ENCODE data around the gene GPC3.

The GPC3 gene

GRCh38 chrX:133781174-133781573 lies 204.2 kb downstream of the GPC3 start:
- Histone ChIP-seq H3K79me2 (ENCODE audit: insufficient read depth, low read length) (no peaks in the 10 kb centered on the region), H3K9ac (ENCODE audit: low read length) (no peak overlapping the region), H2AFZ (ENCODE audit: low read length) (no peak overlapping the region), H4K20me1 (ENCODE audit: insufficient read depth, low read length) (no peaks in the 10 kb centered on the region), H3K4me2 (ENCODE audit: low read length) (no peak overlapping the region), H3K9me2 (ENCODE audit: low read depth, low read length) (no peaks in the 10 kb centered on the region), H3F3A (ENCODE audit: insufficient read depth, low read length) (no peaks in the 10 kb centered on the region), H3K4me3 (ENCODE audit: low read depth, low read length, poor library complexity, severe bottlenecking) (no peak overlapping the region), H3K27ac (ENCODE audit: low read depth, low read length, poor library complexity, severe bottlenecking) (no peak overlapping the region), H3K36me3 (ENCODE audit: insufficient read depth, low read length) (no peaks in the 10 kb centered on the region), H3K27me3 (ENCODE audit: insufficient read depth, low read length) (no peaks in the 10 kb centered on the region), H3K4me1 (ENCODE audit: insufficient read depth, low read length, severe bottlenecking) (no peaks in the 10 kb centered on the region), H3K9me3 (ENCODE audit: low read length) (no peaks in the 10 kb centered on the region)
- no peak for TF ChIP-seq EZH2 (IDR thresholded peaks at IDR 0.05; ENCODE audit: borderline replicate concordance, low read length)
- no peak for TF ChIP-seq CTCF (IDR thresholded peaks at IDR 0.05; ENCODE audit: low read length)

DNA sequence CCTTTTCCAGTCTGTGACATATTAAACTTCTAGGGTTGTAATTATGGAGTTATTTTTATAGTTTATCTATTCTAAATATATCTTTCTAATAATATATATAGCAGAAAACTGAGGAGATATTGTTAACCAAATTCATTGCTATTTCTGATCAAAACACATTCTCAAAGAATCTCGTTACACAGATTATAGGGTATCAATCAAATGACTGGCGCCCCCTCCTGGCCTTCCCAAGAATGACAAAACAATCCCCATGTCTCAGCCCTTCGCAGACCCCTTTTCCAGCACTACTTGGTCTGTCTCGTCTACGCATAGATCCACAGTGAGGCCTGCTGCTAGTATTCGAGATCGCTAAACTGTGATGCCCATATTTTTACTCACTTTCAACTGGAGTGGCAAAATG lies 209.3 kb downstream of the GPC3 start:
- TF ChIP-seq CTCF (IDR thresholded peaks at IDR 0.05; ENCODE audit: low read length) = peak; percentile 39
- no peak for TF ChIP-seq EZH2 (IDR thresholded peaks at IDR 0.05; ENCODE audit: borderline replicate concordance, low read length)
- no peaks in the 10 kb centered on the region for H3K9me3 ChIP-seq (ENCODE audit: low read length)
- no peak overlapping the region for H3K4me2 ChIP-seq (ENCODE audit: low read length)
- no peak overlapping the region for H3K4me3 ChIP-seq (ENCODE audit: low read depth, low read length, poor library complexity, severe bottlenecking)
- no peaks in the 10 kb centered on the region for H3F3A ChIP-seq (ENCODE audit: insufficient read depth, low read length)
- no peaks in the 10 kb centered on the region for H4K20me1 ChIP-seq (ENCODE audit: insufficient read depth, low read length)
- no peak overlapping the region for H3K27ac ChIP-seq (ENCODE audit: low read depth, low read length, poor library complexity, severe bottlenecking)
- H3K79me2 ChIP-seq (ENCODE audit: insufficient read depth, low read length) = no peaks in the 10 kb centered on the region
- no peaks in the 10 kb centered on the region for H3K9me2 ChIP-seq (ENCODE audit: low read depth, low read length)
- H3K27me3 ChIP-seq (ENCODE audit: insufficient read depth, low read length) = no peaks in the 10 kb centered on the region
- H2AFZ ChIP-seq (ENCODE audit: low read length) = no peak overlapping the region
- H3K4me1 ChIP-seq (ENCODE audit: insufficient read depth, low read length, severe bottlenecking) = no peaks in the 10 kb centered on the region
- no peaks in the 10 kb centered on the region for H3K36me3 ChIP-seq (ENCODE audit: insufficient read depth, low read length)
- no peak overlapping the region for H3K9ac ChIP-seq (ENCODE audit: low read length)

- Histone ChIP-seq H3K9me2 (ENCODE audit: low read depth, low read length) (no peaks in the 10 kb centered on the region), H3K27me3 (ENCODE audit: insufficient read depth, low read length) (no peaks in the 10 kb centered on the region), H3K79me2 (ENCODE audit: insufficient read depth, low read length) (no peaks in the 10 kb centered on the region), H3K36me3 (ENCODE audit: insufficient read depth, low read length) (no peaks in the 10 kb centered on the region), H3K4me1 (ENCODE audit: insufficient read depth, low read length, severe bottlenecking) (no peaks in the 10 kb centered on the region), H4K20me1 (ENCODE audit: insufficient read depth, low read length) (no peaks in the 10 kb centered on the region), H3K4me2 (ENCODE audit: low read length) (no peak overlapping the region), H3K9me3 (ENCODE audit: low read length) (no peaks in the 10 kb centered on the region), H3K9ac (ENCODE audit: low read length) (no peak overlapping the region), H3K27ac (ENCODE audit: low read depth, low read length, poor library complexity, severe bottlenecking) (no peak overlapping the region), H2AFZ (ENCODE audit: low read length) (no peak overlapping the region), H3F3A (ENCODE audit: insufficient read depth, low read length) (no peaks in the 10 kb centered on the region), H3K4me3 (ENCODE audit: low read depth, low read length, poor library complexity, severe bottlenecking) (no peak overlapping the region)
- TF ChIP-seq CTCF (IDR thresholded peaks at IDR 0.05; ENCODE audit: low read length) (no peak), EZH2 (IDR thresholded peaks at IDR 0.05; ENCODE audit: borderline replicate concordance, low read length) (no peak)
Observed at GRCh38 chrX:133774807-133775206, 210.6 kb downstream of the GPC3 start.
